K562 (cell line): ENCODE data around the gene PRKG1. TPM values are rescaled to one million over a fixed set of nuclear protein-coding genes. Genes with fewer than 3 reads are reported as not detected.

Source experiments
- ATAC-seq: fragments of 200-7000 bp; cut with Tn5 transposase; 3 replicates; pipeline ENCODE4 v1.9.1; 2020; ENCODE audit warnings: moderate library complexity
- BruUV-seq: library from RNA; stranded (reverse); fragments of 400-500 nt; replicated peaks from 2 replicates; lab custom pipeline; 2021; lab: Mats Ljungman, UMichigan
- CTCF ChIA-PET: fragments of 300-600 bp; formaldehyde crosslinking; extraction: SDS; loops from one replicate; lab custom pipeline; 2021; ENCODE audit warnings: low intra/inter-chr PET ratio; lab: Yijun Ruan, JAX
- POLR2A ChIA-PET: fragments of 300-600, 350-650 bp; sonication (Branson Sonifier 250); formaldehyde crosslinking; extraction: SDS; loops from one replicate; lab custom pipeline; 2021; ENCODE audit warnings: antibody characterized with exemption, inconsistent platforms; lab: Yijun Ruan, JAX
- DNase-seq, 4 experiments: peaks; one replicate each; pipeline versions ENCODE4 v3.0.0 to v3.0.0-alpha.2; 2011 to 2018; ENCODE audit warnings: low spot score in 3 of 4, mixed read lengths in 3 of 4; ENCODE audit errors: extremely low read depth in 1 of 4
- FAIRE-seq: peaks from 2 replicates; lab custom pipeline; 2011; peaks lifted over from hg19 to GRCh38; lab: Jason Lieb, UNC
- H2AFZ ChIP-seq: 2 replicates; pipeline ENCODE4 v1.6.0; 2011; ENCODE audit warnings: low read depth, low read length, control low read depth, inconsistent platforms
- H3K27ac ChIP-seq: fragments of 200-600 bp; 3 replicates; pipeline ENCODE4 v1.8.0; 2011; ENCODE audit warnings: low read depth, mild to moderate bottlenecking, control low read depth, inconsistent platforms, low read length, moderate library complexity, mixed read lengths; ENCODE audit errors: extremely low read depth
- H3K27me3 ChIP-seq, 2 experiments: fragments of 300-600 bp in 1 of 2; 2 replicates in 1 of 2; 3 replicates in 1 of 2; pipeline versions ENCODE4 v1.6.0 to v1.8.0; 2011; ENCODE audit warnings: inconsistent platforms in 2 of 2, low read length in 2 of 2, mild to moderate bottlenecking in 1 of 2, mixed read lengths in 1 of 2, moderate library complexity in 1 of 2; ENCODE audit not compliant: control insufficient read depth in 2 of 2, insufficient read depth in 2 of 2
- H3K36me3 ChIP-seq: fragments of 300-600 bp; 3 replicates; pipeline ENCODE4 v1.8.0; 2011; ENCODE audit warnings: mild to moderate bottlenecking, low read length, inconsistent platforms; ENCODE audit not compliant: control insufficient read depth, insufficient read depth
- H3K4me1 ChIP-seq, 2 experiments: fragments of 200-600 bp in 1 of 2; replicated peaks in 1 of 2; 2 replicates in 1 of 2; 3 replicates in 1 of 2; pipeline versions ENCODE4 v1.5.1 to v1.8.0; 2011; ENCODE audit warnings: inconsistent platforms in 2 of 2, low read length in 2 of 2, mild to moderate bottlenecking in 1 of 2, mixed read lengths in 1 of 2, moderate library complexity in 1 of 2; ENCODE audit not compliant: control insufficient read depth in 2 of 2, insufficient read depth in 2 of 2
- H3K4me2 ChIP-seq: 2 replicates; pipeline ENCODE4 v1.6.1; 2011; ENCODE audit warnings: low read length, control low read depth, inconsistent platforms, mixed read lengths; ENCODE audit not compliant: insufficient read depth
- H3K4me3 ChIP-seq: fragments of 200-600 bp; sonication (generic), shearing (Covaris generic); 2 replicates; pipeline ENCODE4 v1.5.1; 2016; ENCODE audit warnings: control low read depth, inconsistent platforms
- H3K79me2 ChIP-seq: fragments of 200-600 bp; 3 replicates; pipeline ENCODE4 v1.8.0; 2011; ENCODE audit warnings: low read length, inconsistent platforms; ENCODE audit not compliant: control insufficient read depth, insufficient read depth
- H3K9ac ChIP-seq, 2 experiments: 2 replicates each; pipeline versions ENCODE4 v1.6.0 to v1.6.1; 2011; ENCODE audit warnings: low read depth in 2 of 2, low read length in 2 of 2, control low read depth in 1 of 2, inconsistent platforms in 1 of 2, mild to moderate bottlenecking in 1 of 2, mixed read lengths in 1 of 2; ENCODE audit not compliant: insufficient read depth in 1 of 2
- H3K9me1 ChIP-seq: one replicate; pipeline ENCODE4 v1.6.0; 2011; ENCODE audit warnings: inconsistent platforms, mild to moderate bottlenecking, low read length, moderate library complexity; ENCODE audit not compliant: control insufficient read depth, insufficient read depth
- H3K9me3 ChIP-seq: replicated peaks from 2 replicates; pipeline ENCODE4 v1.5.1; 2011; ENCODE audit warnings: low read depth, low read length, inconsistent platforms; ENCODE audit not compliant: control insufficient read depth, insufficient read depth
- H4K20me1 ChIP-seq: replicated peaks from 2 replicates; pipeline ENCODE4 v1.6.1; 2011; ENCODE audit warnings: low read length, inconsistent platforms, mixed read lengths; ENCODE audit not compliant: control insufficient read depth, insufficient read depth
- BHLHE40 ChIP-seq: IDR thresholded peaks from 2 replicates; pipeline ENCODE4 v1.6.1; 2011; ENCODE audit warnings: low read length, improper control_type of control experiment
- CBX8 ChIP-seq: fragments of 200-600 bp; sonication (generic); IDR thresholded peaks from 2 replicates; pipeline ENCODE4 v1.6.1; 2012; ENCODE audit warnings: borderline replicate concordance, mixed run types, low read depth, mild to moderate bottlenecking, moderate library complexity, mixed read lengths, low read length, control low read depth, inconsistent platforms; ENCODE audit not compliant: poor library complexity, severe bottlenecking; ENCODE audit errors: extremely low read depth
- CTBP1 ChIP-seq: fragments of 450-650 bp; IDR thresholded peaks from 2 replicates; pipeline ENCODE4 v1.6.1; 2016; ENCODE audit warnings: borderline replicate concordance
- HMG20B ChIP-seq: fragments of 250-450 bp; sonication (Bioruptor Pico); IDR thresholded peaks from 2 replicates; pipeline ENCODE4 v1.5.0; 2021; ENCODE audit warnings: mild to moderate bottlenecking
- KDM1A ChIP-seq, 2 experiments: fragments of 450-650 bp; IDR thresholded peaks; 2 replicates each; pipeline ENCODE4 v1.6.1; 2016; ENCODE audit warnings: mild to moderate bottlenecking in 2 of 2
- MNT ChIP-seq, 2 experiments: fragments of 450-650 bp; conservative IDR thresholded peaks; 2 replicates each; pipeline ENCODE4 v1.6.1; 2017; ENCODE audit warnings: mild to moderate bottlenecking in 2 of 2, moderate library complexity in 2 of 2
- MTA1 ChIP-seq: fragments of 450-650 bp; IDR thresholded peaks from 2 replicates; pipeline ENCODE4 v1.6.1; 2017; ENCODE audit warnings: borderline replicate concordance
- NBN ChIP-seq: fragments of 450-650 bp; IDR thresholded peaks from 2 replicates; pipeline ENCODE4 v1.6.1; 2016; ENCODE audit warnings: low read depth, mild to moderate bottlenecking
- RBM14 ChIP-seq: fragments of 200-400 bp; formaldehyde crosslinking; IDR thresholded peaks from 2 replicates; pipeline ENCODE4 v1.6.1; 2018; ENCODE audit warnings: low read depth, mild to moderate bottlenecking, low read length, moderate library complexity, borderline replicate concordance; ENCODE audit not compliant: insufficient read depth
- SMAD2 ChIP-seq: fragments of 150-350 bp; IDR thresholded peaks from 2 replicates; pipeline ENCODE4 v1.6.1; 2014; ENCODE audit warnings: low read depth, mild to moderate bottlenecking, low read length
- SRF ChIP-seq, 2 experiments: fragments of 250-450, 450-650 bp in 1 of 2; sonication (Bioruptor Pico) in 1 of 2; sonication (generic) in 1 of 2; formaldehyde crosslinking; IDR thresholded peaks; 2 replicates each; pipeline versions ENCODE4 v1.5.0 to v1.5.1; 2020 to 2022; ENCODE audit warnings: mild to moderate bottlenecking in 1 of 2, missing genetic modification reagents in 1 of 2
- WGBS: fragments of 100-300 bp; shearing (Covaris generic); methylation state at CpG from one replicate; pipeline ENCODE4 v1.1.6; 2016; ENCODE audit warnings: low coverage, mixed read lengths; ENCODE audit not compliant: insufficient coverage; ENCODE audit errors: missing lambda C conversion rate; 5-methylcytosine and 5-hydroxymethylcytosine counted together
- in situ Hi-C: fragments of 300-500 bp; cut with MboI; formaldehyde crosslinking; loops from 4 replicates; pipeline ENCODE4 v1.15.0; 2018; ENCODE audit warnings: inconsistent platforms, mixed read lengths
- intact Hi-C: fragments of 100-400 bp; cut with micrococcal nuclease; formaldehyde crosslinking; loops from 2 replicates; pipeline ENCODE4 v1.14.2; 2022
- polyA plus RNA-seq, 8 experiments: library from polyadenylated mRNA; depleted of rRNA in 4 of 8; stranded (reverse) in 5 of 8; unstranded in 3 of 8; fragments of >200 nt; fragmentation: Nextera tagmentation in 2 of 8; fragmentation: Illumina TruSeq in 1 of 8; extraction: Ambion mirVana in 2 of 8; extraction: Trizol in 1 of 8; gene quantifications; 2 replicates each; pipeline versions ENCODE4 v1.2.1 to v1.2.3, GENCODE V29; 2011 to 2014; ENCODE audit warnings: inconsistent platforms in 1 of 8, missing spikeins in 1 of 8
- total RNA-seq, 7 experiments: library from RNA; depleted of rRNA in 6 of 7; stranded (reverse); fragments of >200 nt in 6 of 7; fragmentation: Illumina TruSeq in 2 of 7; extraction: Trizol in 2 of 7; gene quantifications; 2 replicates each; pipeline versions ENCODE4 v1.2.1 to v1.2.3, GENCODE V29; 2011 to 2021; ENCODE audit warnings: low replicate concordance in 1 of 7

The PRKG1 gene
- total and polyA plus RNA-seq, 9 of the 15 experiments (the other 6 are each of a cell fraction or from before 2014, with no cell fraction given) = 0.22 TPM; not detected in 8

DNA sequence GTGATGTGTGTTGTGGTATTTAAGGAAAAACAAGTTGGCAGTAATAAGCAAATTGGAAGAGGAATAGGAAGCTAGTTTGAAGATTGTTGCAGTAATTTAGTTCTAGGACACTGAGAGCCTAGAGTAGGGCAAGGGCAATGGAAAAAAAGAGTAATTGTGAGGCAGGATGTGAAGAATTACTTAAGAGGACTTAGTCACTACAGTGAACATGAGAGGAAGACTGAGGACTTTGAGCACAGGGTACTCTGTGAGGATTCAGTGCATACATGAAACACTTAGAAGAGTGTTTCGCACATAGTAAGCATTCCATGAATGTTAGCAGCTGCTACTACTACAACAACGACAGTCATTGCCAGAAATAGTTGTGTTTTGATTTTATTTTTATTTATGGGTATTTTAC lies 1208.9 kb downstream of the PRKG1 start:
- CTCF ChIA-PET = no interaction called here
- Histone ChIP-seq H3K9me3 (no peaks in the 10 kb centered on the region; the same call in 1 of the 2 replicates), H2AFZ (no peak overlapping the region), H3K27me3 (no peaks in the 10 kb centered on the region), H4K20me1 (no peaks in the 10 kb centered on the region), H3K4me1 (no peaks in the 10 kb centered on the region), H3K9ac (no peak overlapping the region), H3K36me3 (no peaks in the 10 kb centered on the region), H3K79me2 (no peaks in the 10 kb centered on the region), H3K4me2 (no peak overlapping the region), H3K9me1 (no peaks in the 10 kb centered on the region), H3K27ac (no peak overlapping the region), H3K4me3 (no peak overlapping the region)
- ATAC-seq = no peak
- intact Hi-C loops = no loop called here
- TF ChIP-seq CTBP1 = no peak
- no peak for TF ChIP-seq CBX8
- TF ChIP-seq SRF (CRISPR knock-in tag; IDR thresholded peaks at IDR 0.05) = no peak
- no peak for TF ChIP-seq KDM1A (IDR thresholded peaks at IDR 0.05)
- no peak for TF ChIP-seq MTA1
- no peak for TF ChIP-seq BHLHE40
- TF ChIP-seq RBM14 = no peak
- TF ChIP-seq MNT (conservative IDR thresholded peaks at IDR 0.05) = no peak
- TF ChIP-seq NBN = no peak
- no peak for TF ChIP-seq HMG20B (CRISPR knock-in tag)
- no peak for TF ChIP-seq SMAD2
- no peak for DNase-seq
- in situ Hi-C loops = no loop called here
- BruUV-seq = no TSS peak
- 0% methylated on average over 2 of the region's 2 CpGs for WGBS
- no peak for FAIRE-seq
- POLR2A ChIA-PET = no interaction called here
